Measurements from ENCODE around the gene NHSL1.

NHSL1 gene

DNA sequence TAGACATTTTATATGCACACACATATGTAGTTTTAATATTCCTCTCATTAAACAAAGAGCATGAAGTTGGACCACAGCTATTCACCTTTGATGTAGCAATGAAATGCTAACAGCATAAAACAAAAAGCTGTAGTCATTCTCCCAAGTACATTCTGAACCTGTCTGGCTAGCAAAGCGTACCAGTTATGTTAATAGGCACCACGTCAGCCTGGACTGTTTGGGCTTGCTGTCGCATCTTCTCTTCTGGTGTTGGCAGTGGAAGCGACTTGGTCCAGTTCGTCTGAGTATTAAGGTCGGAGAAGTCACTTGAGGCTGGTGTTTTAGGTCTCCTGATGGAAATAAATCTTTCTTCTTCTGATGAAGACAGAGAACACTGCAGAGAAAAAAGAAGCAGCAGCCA is 52.5 kb downstream of the NHSL1 start:
- H3K4me2 ChIP-seq (ENCODE audit: low read length), result no peak overlapping the region
- no peaks in the 10 kb centered on the region for H3K4me1 ChIP-seq (ENCODE audit: insufficient read depth, low read length, severe bottlenecking)
- H3K9me2 ChIP-seq (ENCODE audit: low read depth, low read length), result no peaks in the 10 kb centered on the region
- no peaks in the 10 kb centered on the region for H3K79me2 ChIP-seq (ENCODE audit: insufficient read depth, low read length)
- H2AFZ ChIP-seq (ENCODE audit: low read length), result no peak overlapping the region
- H4K20me1 ChIP-seq (ENCODE audit: insufficient read depth, low read length), result no peaks in the 10 kb centered on the region
- H3F3A ChIP-seq (ENCODE audit: insufficient read depth, low read length), result no peaks in the 10 kb centered on the region
- TF ChIP-seq, protein P1, sequence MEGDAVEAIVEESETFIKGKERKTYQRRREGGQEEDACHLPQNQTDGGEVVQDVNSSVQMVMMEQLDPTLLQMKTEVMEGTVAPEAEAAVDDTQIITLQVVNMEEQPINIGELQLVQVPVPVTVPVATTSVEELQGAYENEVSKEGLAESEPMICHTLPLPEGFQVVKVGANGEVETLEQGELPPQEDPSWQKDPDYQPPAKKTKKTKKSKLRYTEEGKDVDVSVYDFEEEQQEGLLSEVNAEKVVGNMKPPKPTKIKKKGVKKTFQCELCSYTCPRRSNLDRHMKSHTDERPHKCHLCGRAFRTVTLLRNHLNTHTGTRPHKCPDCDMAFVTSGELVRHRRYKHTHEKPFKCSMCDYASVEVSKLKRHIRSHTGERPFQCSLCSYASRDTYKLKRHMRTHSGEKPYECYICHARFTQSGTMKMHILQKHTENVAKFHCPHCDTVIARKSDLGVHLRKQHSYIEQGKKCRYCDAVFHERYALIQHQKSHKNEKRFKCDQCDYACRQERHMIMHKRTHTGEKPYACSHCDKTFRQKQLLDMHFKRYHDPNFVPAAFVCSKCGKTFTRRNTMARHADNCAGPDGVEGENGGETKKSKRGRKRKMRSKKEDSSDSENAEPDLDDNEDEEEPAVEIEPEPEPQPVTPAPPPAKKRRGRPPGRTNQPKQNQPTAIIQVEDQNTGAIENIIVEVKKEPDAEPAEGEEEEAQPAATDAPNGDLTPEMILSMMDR (IDR thresholded peaks at IDR 0.05; ENCODE audit: low read length), result no peak
- no peak for TF ChIP-seq EZH2 (IDR thresholded peaks at IDR 0.05; ENCODE audit: borderline replicate concordance, low read length)
- H3K9ac ChIP-seq (ENCODE audit: low read length), result no peak overlapping the region
- H3K9me3 ChIP-seq (ENCODE audit: low read length), result no peaks in the 10 kb centered on the region
- H3K4me3 ChIP-seq (ENCODE audit: low read depth, low read length, poor library complexity, severe bottlenecking), result no peak overlapping the region
- no peaks in the 10 kb centered on the region for H3K36me3 ChIP-seq (ENCODE audit: insufficient read depth, low read length)
- H3K27me3 ChIP-seq (ENCODE audit: insufficient read depth, low read length), result no peaks in the 10 kb centered on the region
- no peak overlapping the region for H3K27ac ChIP-seq (ENCODE audit: low read depth, low read length, poor library complexity, severe bottlenecking)

GRCh38 chr6:138443979-138444378 is 55.3 kb downstream of the NHSL1 start:
- TF ChIP-seq, protein P1 (IDR thresholded peaks at IDR 0.05; ENCODE audit: low read length), result no peak
- no peak for TF ChIP-seq EZH2 (IDR thresholded peaks at IDR 0.05; ENCODE audit: borderline replicate concordance, low read length)
- Histone ChIP-seq H3K9me3 (ENCODE audit: low read length) (no peaks in the 10 kb centered on the region), H3K36me3 (ENCODE audit: insufficient read depth, low read length) (no peaks in the 10 kb centered on the region)

GRCh38 chr6:138442663-138443062 is 56.6 kb downstream of the NHSL1 start:
- H2AFZ ChIP-seq (ENCODE audit: low read length), result no peak overlapping the region
- no peaks in the 10 kb centered on the region for H4K20me1 ChIP-seq (ENCODE audit: insufficient read depth, low read length)
- no peaks in the 10 kb centered on the region for H3K9me3 ChIP-seq (ENCODE audit: low read length)
- no peak overlapping the region for H3K27ac ChIP-seq (ENCODE audit: low read depth, low read length, poor library complexity, severe bottlenecking)
- TF ChIP-seq, protein P1 (IDR thresholded peaks at IDR 0.05; ENCODE audit: low read length), result no peak
- no peak for TF ChIP-seq EZH2 (IDR thresholded peaks at IDR 0.05; ENCODE audit: borderline replicate concordance, low read length)
- H3K4me2 ChIP-seq (ENCODE audit: low read length), result no peak overlapping the region
- no peak overlapping the region for H3K9ac ChIP-seq (ENCODE audit: low read length)
- H3K4me3 ChIP-seq (ENCODE audit: low read depth, low read length, poor library complexity, severe bottlenecking), result no peak overlapping the region
- no peaks in the 10 kb centered on the region for H3K9me2 ChIP-seq (ENCODE audit: low read depth, low read length)
- no peaks in the 10 kb centered on the region for H3K36me3 ChIP-seq (ENCODE audit: insufficient read depth, low read length)
- H3K79me2 ChIP-seq (ENCODE audit: insufficient read depth, low read length), result no peaks in the 10 kb centered on the region
- H3K27me3 ChIP-seq (ENCODE audit: insufficient read depth, low read length), result peaks cover 5% of the 10 kb centered on the region; the same call in 1 of the 2 replicates
- no peaks in the 10 kb centered on the region for H3F3A ChIP-seq (ENCODE audit: insufficient read depth, low read length)
- H3K4me1 ChIP-seq (ENCODE audit: insufficient read depth, low read length, severe bottlenecking), result no peaks in the 10 kb centered on the region

More at GRCh38 chr6:138443979-138444378, 55.3 kb downstream of the NHSL1 start:
- Histone ChIP-seq H3K4me2 (ENCODE audit: low read length) (no peak overlapping the region), H3K4me1 (ENCODE audit: insufficient read depth, low read length, severe bottlenecking) (no peaks in the 10 kb centered on the region), H3K27me3 (ENCODE audit: insufficient read depth, low read length) (peaks cover 5% of the 10 kb centered on the region; the same call in 1 of the 2 replicates), H2AFZ (ENCODE audit: low read length) (no peak overlapping the region), H3K27ac (ENCODE audit: low read depth, low read length, poor library complexity, severe bottlenecking) (no peak overlapping the region), H3K4me3 (ENCODE audit: low read depth, low read length, poor library complexity, severe bottlenecking) (no peak overlapping the region), H3K9ac (ENCODE audit: low read length) (no peak overlapping the region), H4K20me1 (ENCODE audit: insufficient read depth, low read length) (no peaks in the 10 kb centered on the region), H3K79me2 (ENCODE audit: insufficient read depth, low read length) (no peaks in the 10 kb centered on the region), H3F3A (ENCODE audit: insufficient read depth, low read length) (no peaks in the 10 kb centered on the region), H3K9me2 (ENCODE audit: low read depth, low read length) (no peaks in the 10 kb centered on the region)
